SK-N-SH (cell line): Measurements from ENCODE around the gene FLYWCH2. TPM values are rescaled to one million over a fixed set of nuclear protein-coding genes. Genes with fewer than 3 reads are reported as not detected.

Experiments
- CTCF ChIA-PET: fragments of 300-600, 350-600 bp; formaldehyde crosslinking; extraction: SDS; loops from one replicate; lab custom pipeline; 2021; lab: Yijun Ruan, JAX
- POLR2A ChIA-PET: fragments of 350-600 bp; sonication (Branson Sonifier 250); formaldehyde crosslinking; extraction: SDS; loops from one replicate; lab custom pipeline; 2020; ENCODE audit warnings: antibody characterized with exemption, inconsistent platforms; lab: Yijun Ruan, JAX
- DNase-seq: peaks from one replicate; pipeline ENCODE4 v3.0.0; 2012
- H2AFZ ChIP-seq: fragments of 200-600 bp; sonication (generic); 2 replicates; pipeline ENCODE4 v1.8.1; 2016; ENCODE audit warnings: antibody characterized with exemption, mild to moderate bottlenecking, low read depth
- H3F3A ChIP-seq: fragments of 200-600 bp; sonication (generic); replicated peaks from 2 replicates; pipeline ENCODE3; 2016; ENCODE audit warnings: antibody characterized with exemption, mild to moderate bottlenecking; ENCODE audit not compliant: insufficient read depth
- H3K27ac ChIP-seq, 2 experiments: fragments of 200-500 bp in 1 of 2; fragments of 200-600 bp in 1 of 2; sonication (Bioruptor generic) in 1 of 2; sonication (generic), shearing (Covaris generic) in 1 of 2; 2 replicates each; pipeline versions ENCODE4 v1.5.1 to v1.6.1; 2014 to 2016; ENCODE audit warnings: low read depth in 2 of 2, inconsistent platforms in 1 of 2, low read length in 1 of 2, mild to moderate bottlenecking in 1 of 2, mixed read lengths in 1 of 2
- H3K27me3 ChIP-seq: fragments of 200-600 bp; sonication (generic), shearing (Covaris generic); 2 replicates; pipeline ENCODE4 v1.6.1; 2016; ENCODE audit warnings: mixed run types; ENCODE audit not compliant: insufficient read depth
- H3K36me3 ChIP-seq, 2 experiments: fragments of 200-500 bp in 1 of 2; fragments of 200-600 bp in 1 of 2; sonication (Bioruptor generic) in 1 of 2; sonication (generic) in 1 of 2; replicated peaks in 1 of 2; 2 replicates each; pipeline versions ENCODE3 to v1.5.1; 2014 to 2016; ENCODE audit warnings: low read length in 1 of 2, mild to moderate bottlenecking in 1 of 2; ENCODE audit not compliant: insufficient read depth in 2 of 2, control insufficient read depth in 1 of 2
- H3K4me1 ChIP-seq, 2 experiments: fragments of 200-500 bp in 1 of 2; fragments of 200-600 bp in 1 of 2; sonication (Bioruptor generic) in 1 of 2; sonication (generic), shearing (Covaris generic) in 1 of 2; 2 replicates each; pipeline versions ENCODE4 v1.5.1 to v1.6.1; 2014 to 2016; ENCODE audit warnings: low read depth in 1 of 2, low read length in 1 of 2, mixed run types in 1 of 2; ENCODE audit not compliant: insufficient read depth in 2 of 2, control insufficient read depth in 1 of 2
- H3K4me2 ChIP-seq: fragments of 200-600 bp; sonication (generic), shearing (Covaris generic); 2 replicates; pipeline ENCODE4 v1.6.1; 2017; ENCODE audit warnings: mixed run types
- H3K4me3 ChIP-seq, 2 experiments: fragments of 200-500 bp in 1 of 2; fragments of 200-600 bp in 1 of 2; sonication (Bioruptor generic) in 1 of 2; sonication (generic), shearing (Covaris generic) in 1 of 2; 2 replicates each; pipeline versions ENCODE4 v1.5.1 to v1.8.1; 2014 to 2016; ENCODE audit warnings: low read depth in 2 of 2, inconsistent platforms in 1 of 2, low read length in 1 of 2, mild to moderate bottlenecking in 1 of 2, mixed read lengths in 1 of 2, moderate library complexity in 1 of 2
- H3K79me2 ChIP-seq: fragments of 200-600 bp; sonication (generic); 2 replicates; pipeline ENCODE4 v1.8.1; 2017; ENCODE audit warnings: mild to moderate bottlenecking; ENCODE audit not compliant: insufficient read depth
- H3K9ac ChIP-seq: fragments of 200-600 bp; sonication (generic); 2 replicates; pipeline ENCODE4 v1.6.1; 2017; ENCODE audit warnings: mixed run types
- H3K9me2 ChIP-seq: fragments of 200-600 bp; sonication (generic); 2 replicates; pipeline ENCODE4 v1.6.1; 2017; ENCODE audit warnings: mixed run types
- H3K9me3 ChIP-seq: fragments of 200-600 bp; sonication (generic); 2 replicates; pipeline ENCODE4 v1.6.1; 2017; ENCODE audit warnings: mixed run types, mild to moderate bottlenecking, moderate library complexity
- H4K20me1 ChIP-seq: fragments of 200-600 bp; sonication (generic); 2 replicates; pipeline ENCODE4 v1.6.1; 2017; ENCODE audit warnings: mild to moderate bottlenecking, mixed run types; ENCODE audit not compliant: insufficient read depth
- CHD2 ChIP-seq: fragments of 150-350 bp; IDR thresholded peaks from 2 replicates; pipeline ENCODE4 v1.6.1; 2018; ENCODE audit warnings: low read length; ENCODE audit not compliant: partially characterized antibody
- EP300 ChIP-seq, 2 experiments: IDR thresholded peaks; 2 replicates each; pipeline versions ENCODE4 v1.4.0 to v1.6.1; 2012; ENCODE audit warnings: borderline replicate concordance in 1 of 2, low read depth in 1 of 2, low read length in 1 of 2
- FOXJ3 ChIP-seq: sonication (generic); formaldehyde crosslinking; IDR thresholded peaks from 2 replicates; pipeline ENCODE4 v1.5.1; 2020; ENCODE audit warnings: mild to moderate bottlenecking, missing genetic modification reagents
- FOXM1 ChIP-seq: IDR thresholded peaks from 2 replicates; pipeline ENCODE4 v1.4.0; 2012; ENCODE audit warnings: low read depth, mild to moderate bottlenecking
- GABPA ChIP-seq: IDR thresholded peaks from 2 replicates; pipeline ENCODE4 v1.4.0; 2012; ENCODE audit warnings: low read depth, mild to moderate bottlenecking
- JUND ChIP-seq: IDR thresholded peaks from 2 replicates; pipeline ENCODE4 v1.4.0; 2012
- MEF2A ChIP-seq: IDR thresholded peaks from 2 replicates; pipeline ENCODE4 v1.4.0; 2012; ENCODE audit warnings: low read depth, borderline replicate concordance
- MXI1 ChIP-seq: IDR thresholded peaks from 2 replicates; pipeline ENCODE4 v1.6.1; 2012; ENCODE audit warnings: mild to moderate bottlenecking, low read depth, low read length, improper control_type of control experiment
- NFIC ChIP-seq: IDR thresholded peaks from 2 replicates; pipeline ENCODE4 v1.4.0; 2012; ENCODE audit warnings: borderline replicate concordance
- RAD21 ChIP-seq: IDR thresholded peaks from 2 replicates; pipeline ENCODE4 v1.6.1; 2012; ENCODE audit warnings: mild to moderate bottlenecking, low read length
- RCOR1 ChIP-seq: fragments of 150-350 bp; IDR thresholded peaks from 2 replicates; pipeline ENCODE4 v1.6.1; 2017; ENCODE audit warnings: antibody characterized with exemption, low read length
- RFX5 ChIP-seq: IDR thresholded peaks from 2 replicates; pipeline ENCODE4 v1.6.1; 2012; ENCODE audit warnings: mild to moderate bottlenecking, improper control_type of control experiment, low read length
- RXRA ChIP-seq: IDR thresholded peaks from 2 replicates; pipeline ENCODE4 v1.4.0; 2012; ENCODE audit warnings: low read depth, mild to moderate bottlenecking, borderline replicate concordance
- SMC3 ChIP-seq: IDR thresholded peaks from 2 replicates; pipeline ENCODE4 v1.6.1; 2012; ENCODE audit warnings: low read depth, low read length, improper control_type of control experiment
- TCF12 ChIP-seq: IDR thresholded peaks from 2 replicates; pipeline ENCODE4 v1.4.0; 2012
- TEAD4 ChIP-seq: IDR thresholded peaks from 2 replicates; pipeline ENCODE4 v1.4.0; 2012; ENCODE audit warnings: mild to moderate bottlenecking, borderline replicate concordance; ENCODE audit not compliant: insufficient read depth
- USF2 ChIP-seq: fragments of 150-350 bp; IDR thresholded peaks from 2 replicates; pipeline ENCODE4 v1.6.1; 2017; ENCODE audit warnings: antibody characterized with exemption, low read length, low read depth, borderline replicate concordance
- YY1 ChIP-seq: IDR thresholded peaks from 2 replicates; pipeline ENCODE4 v1.4.0; 2012; ENCODE audit warnings: low read depth, mild to moderate bottlenecking
- WGBS: methylation state at CpG from one replicate; pipeline ENCODE4 v1.1.6; 2017; ENCODE audit warnings: low lambda C conversion rate; 5-methylcytosine and 5-hydroxymethylcytosine counted together
- polyA plus RNA-seq, 3 experiments: library from polyadenylated mRNA; depleted of rRNA; stranded (reverse); fragments of >200 nt; gene quantifications; 2 replicates each; pipeline ENCODE4 v1.2.3, GENCODE V29; 2012
- TF ChIP-seq, protein P1 (sequence below): IDR thresholded peaks from 2 replicates; pipeline ENCODE4 v1.4.0; 2012; ENCODE audit warnings: low read depth, borderline replicate concordance
- TF ChIP-seq, protein P2 (sequence below): IDR thresholded peaks from 2 replicates; pipeline ENCODE4; 2012

FLYWCH2 gene
- polyA plus RNA-seq, 1 of the 3 experiments (the other 2 are of a cell fraction), result 64.8 TPM

- no peak for TF ChIP-seq USF2
- TF ChIP-seq, protein P1, sequence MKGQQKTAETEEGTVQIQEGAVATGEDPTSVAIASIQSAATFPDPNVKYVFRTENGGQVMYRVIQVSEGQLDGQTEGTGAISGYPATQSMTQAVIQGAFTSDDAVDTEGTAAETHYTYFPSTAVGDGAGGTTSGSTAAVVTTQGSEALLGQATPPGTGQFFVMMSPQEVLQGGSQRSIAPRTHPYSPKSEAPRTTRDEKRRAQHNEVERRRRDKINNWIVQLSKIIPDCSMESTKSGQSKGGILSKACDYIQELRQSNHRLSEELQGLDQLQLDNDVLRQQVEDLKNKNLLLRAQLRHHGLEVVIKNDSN, result no peak
- TF ChIP-seq SMC3, result peak; percentile 86
- TF ChIP-seq YY1, result peak; percentile 98
- peak; percentile 19 for TF ChIP-seq MXI1
- 0 out of 2 replicates have a peak, but pooled peaks have one; percentile 46 for TF ChIP-seq FOXM1
- TF ChIP-seq EP300 (IDR thresholded peaks at IDR 0.05; ENCODE audit: borderline replicate concordance in 1 of 2, low read depth in 1 of 2, low read length in 1 of 2), result peak in 1 of 2 experiments; percentile 11; a peak in 1 of 4 replicates
- TF ChIP-seq, protein P2, sequence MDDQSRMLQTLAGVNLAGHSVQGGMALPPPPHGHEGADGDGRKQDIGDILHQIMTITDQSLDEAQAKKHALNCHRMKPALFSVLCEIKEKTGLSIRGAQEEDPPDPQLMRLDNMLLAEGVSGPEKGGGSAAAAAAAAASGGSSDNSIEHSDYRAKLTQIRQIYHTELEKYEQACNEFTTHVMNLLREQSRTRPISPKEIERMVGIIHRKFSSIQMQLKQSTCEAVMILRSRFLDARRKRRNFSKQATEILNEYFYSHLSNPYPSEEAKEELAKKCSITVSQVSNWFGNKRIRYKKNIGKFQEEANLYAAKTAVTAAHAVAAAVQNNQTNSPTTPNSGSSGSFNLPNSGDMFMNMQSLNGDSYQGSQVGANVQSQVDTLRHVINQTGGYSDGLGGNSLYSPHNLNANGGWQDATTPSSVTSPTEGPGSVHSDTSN, result no peak
- TF ChIP-seq JUND, result no peak
- TF ChIP-seq RCOR1, result peak; percentile 46; the same call in 1 of the 2 replicates
- peak; percentile 41 for TF ChIP-seq TCF12
- TF ChIP-seq MEF2A, result no peak
Measured at GRCh38 chr16:2867987-2868789, 14.8 kb upstream of the FLYWCH2 start (continued).

DNA sequence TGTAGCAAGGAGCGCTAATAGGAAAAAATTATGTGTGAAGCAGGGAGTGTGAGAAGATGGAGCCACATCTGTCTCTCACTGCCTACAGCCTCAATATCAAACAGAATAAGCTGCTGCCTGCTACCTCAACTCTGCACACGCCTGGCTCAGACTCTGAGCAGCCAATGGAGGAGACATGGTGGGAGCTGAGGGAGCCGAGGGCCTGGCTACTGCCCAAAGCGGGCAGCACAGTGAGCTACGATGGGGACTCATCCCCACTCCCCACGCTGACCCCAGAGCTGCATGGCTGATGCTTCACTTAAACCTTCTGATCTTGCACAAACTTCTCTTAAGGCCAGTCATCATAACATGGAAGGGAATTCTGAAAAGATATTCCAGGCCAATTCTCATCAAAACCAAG lies 11.1 kb upstream of the FLYWCH2 start:
- no peaks in the 10 kb centered on the region for H4K20me1 ChIP-seq
- no peak overlapping the region for H2AFZ ChIP-seq
- no peak overlapping the region for H3K4me2 ChIP-seq
- H3F3A ChIP-seq, result peaks cover 15% of the 10 kb centered on the region
- POLR2A ChIA-PET, result no interaction called here
- no peak overlapping the region for H3K9ac ChIP-seq
- no peaks in the 10 kb centered on the region for H3K9me2 ChIP-seq
- DNase-seq, result no peak
- H3K27me3 ChIP-seq, result no peaks in the 10 kb centered on the region
- H3K27ac ChIP-seq, result no peak overlapping the region
- 52% methylated on average over 5 of the region's 6 CpGs for WGBS
- peaks cover 4 to 5% of the 10 kb centered on the region in 2 experiments; a peak in 3 of 4 replicates for H3K4me1 ChIP-seq
- no peaks in the 10 kb centered on the region for H3K79me2 ChIP-seq
- H3K4me3 ChIP-seq, result no peak overlapping the region
- CTCF ChIA-PET, result interaction anchor here (0.9 to 10.9 kb wide), 6 partner anchors 11 to 90 kb away, joined by 3 to 144 read pairs (median 6); partner anchors contain the start of gene FLYWCH2
- no peaks in the 10 kb centered on the region for H3K36me3 ChIP-seq
- TF ChIP-seq GABPA (no peak), JUND (no peak), RCOR1 (no peak), MEF2A (no peak), RAD21 (no peak), RXRA (no peak), TCF12 (no peak), CHD2 (no peak), RFX5 (no peak), TEAD4 (no peak), FOXJ3 (no peak), YY1 (no peak), FOXM1 (no peak), NFIC (no peak)
- TF ChIP-seq, protein P2, result no peak
- TF ChIP-seq, protein P1, result no peak
- H3K9me3 ChIP-seq, result no peaks in the 10 kb centered on the region
